Heart left ventricle (tissue), 16 donors: ENCODE measurements around the gene RNF224. TPM values are rescaled to one million over a fixed set of nuclear protein-coding genes. Genes with fewer than 3 reads are reported as not detected.

Source experiments
- ATAC-seq, 4 donors: fragments of 200-7000 bp; cut with Tn5 transposase; one replicate each; pipeline ENCODE4 v1.9.1; 2020 to 2022; ENCODE audit warnings: moderate library complexity in 4 of 4, mild to moderate bottlenecking in 3 of 4, moderate number of reproducible peaks in 1 of 4
- DNase-seq, 5 donors: peaks; one replicate each; pipeline ENCODE4 v3.0.0-alpha.2; 2020
- H3K27ac ChIP-seq, 12 donors: fragments of 200-600 bp; sonication (generic) in 4 of 12; one replicate each; pipeline versions ENCODE4 v1.5.0 to v1.8.0; 2016 to 2022; ENCODE audit warnings: mild to moderate bottlenecking in 2 of 12
- H3K27me3 ChIP-seq, 9 donors: fragments of 200-600 bp; sonication (generic) in 2 of 9; one replicate each; pipeline versions ENCODE4 v1.5.1 to v1.8.0; 2016 to 2022; ENCODE audit warnings: mild to moderate bottlenecking in 3 of 9
- H3K36me3 ChIP-seq, 9 donors: fragments of 200-600 bp; sonication (generic) in 2 of 9; one replicate each; pipeline versions ENCODE4 v1.5.0 to v1.8.0; 2018 to 2022; ENCODE audit warnings: mild to moderate bottlenecking in 2 of 9
- H3K4me1 ChIP-seq, 12 donors: fragments of 200-600 bp; sonication (generic) in 4 of 12; one replicate each; pipeline versions ENCODE4 v1.5.0 to v1.8.0; 2016 to 2022; ENCODE audit warnings: mild to moderate bottlenecking in 3 of 12
- H3K4me3 ChIP-seq, 12 donors: fragments of 200-600 bp; sonication (generic) in 4 of 12; one replicate each; pipeline versions ENCODE4 v1.5.0 to v1.8.0; 2017 to 2022; ENCODE audit warnings: mild to moderate bottlenecking in 9 of 12, moderate library complexity in 4 of 12
- H3K9me3 ChIP-seq, 12 donors: fragments of 200-600 bp; sonication (generic) in 4 of 12; one replicate each; pipeline versions ENCODE4 v1.5.0 to v1.8.0; 2016 to 2022; ENCODE audit warnings: mild to moderate bottlenecking in 1 of 12
- CTCF ChIP-seq, 12 donors: fragments of 200-600 bp; sonication (generic) in 4 of 12; IDR thresholded peaks; one replicate each; pipeline versions ENCODE4 v1.5.0 to v1.8.0; 2018 to 2022; ENCODE audit warnings: antibody characterized with exemption in 12 of 12, mild to moderate bottlenecking in 5 of 12
- POLR2A ChIP-seq, 2 donors: fragments of 450-650 bp; IDR thresholded peaks; one replicate each; pipeline ENCODE4 v1.6.1; 2017; ENCODE audit warnings: antibody characterized with exemption in 2 of 2, mild to moderate bottlenecking in 2 of 2, moderate library complexity in 2 of 2
- WGBS, 4 donors: extraction: QIAGEN DNeasy Blood & Tissue Kit in 2 of 4; methylation state at CpG; one replicate each; pipeline versions ENCODE4 v1.1.5 to v1.1.7; 2013 to 2018; 5-methylcytosine and 5-hydroxymethylcytosine counted together
- intact Hi-C, 10 donors: fragments of 100-400 bp; cut with DNase I; formaldehyde crosslinking; loops; one replicate each; pipeline versions ENCODE4 v1.11.1 to v1.14.2; 2022
- polyA plus RNA-seq, 2 donors: library from polyadenylated mRNA; stranded (reverse); fragments of 200-250 nt; gene quantifications; one replicate each; pipeline ENCODE4 v1.2.3, GENCODE V29; 2013
- total RNA-seq, 9 donors: library from RNA; depleted of rRNA in 2 of 9; stranded (reverse); fragments of >200 nt in 2 of 9; fragmentation: NEBNext Ultra II Directional in 3 of 9; extraction: Animal tissue kit (Norgen Biotek cat#: 25700) in 3 of 9; gene quantifications; one replicate each; pipeline versions ENCODE4 v1.1.0 to v1.2.4, GENCODE V29; 2016 to 2023
- donor health status: ischemic (EF 13 %, LVEDD 7.1; RV severe dilation, severe dysfunction).
- donor health status: healthy with polysubstance abuse.
- donor health status: DM: no; HTN: yes; CAD: no.
- donor health status: DM: no; HTN: no; CAD: no.
- donor health status: ischemic (EF 25% LVEDD 6.9; RV normal size, moderate dysfunction).
- donor health status: ischemic (EF 25% LVEDD 5.7; RV mildly dilated, moderate dysfunction).
- donor health status: healthy.
- donor health status: DM: yes; HTN: yes; CAD: no.
- donor health status: ischemic (EF 35%, LVEDD 5.7; RV mildly dilated, moderate dysfunction).
- donor health status: nonischemic (EF 11% LVEDD 7.7; RV severe dilation, severe dysfunction).
- donor health status: DM: yes; HTN: yes; CAD: no.
- donor health status: PGD.
- donor health status: ischemic (EF 29% LVEDD 5.4; RV normal size, mild dysfunction).
- donor health status: nonischemic (EF 23%, LVEDD 6.1; RV moderate dilation, normal function).

The RNF224 gene
- total and polyA plus RNA-seq, 11 donors: not detected

DNA sequence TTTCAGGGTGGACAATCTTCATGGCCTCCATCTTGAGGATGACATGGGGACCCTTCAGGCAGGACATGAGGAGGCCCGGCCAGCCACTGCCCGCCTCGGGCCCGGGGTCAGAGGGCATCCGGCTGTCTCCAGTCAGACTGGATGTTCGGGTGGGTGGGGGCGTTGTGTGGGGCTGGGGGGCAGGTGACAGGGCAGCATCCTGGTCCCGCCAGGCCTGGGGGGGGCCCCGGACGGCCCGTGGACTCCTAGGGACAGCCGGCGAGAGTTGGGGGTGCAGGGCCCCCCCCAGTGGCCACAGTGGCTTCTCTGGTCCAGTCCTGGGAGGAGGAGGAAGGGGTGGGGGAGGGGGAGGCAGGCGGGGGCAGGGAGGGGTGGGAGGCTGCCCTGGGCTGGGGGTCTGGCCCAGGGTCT, 6.2 kb upstream of the RNF224 start:
- WGBS, 4 donors: 58 to 76% (median 72%) methylated on average over 9 to 14 of the region's 14 CpGs; no CpG with 5 or more reads in 1 of the 4 donors
- TF ChIP-seq CTCF (IDR thresholded peaks at IDR 0.05) (no peak), POLR2A (IDR thresholded peaks at IDR 0.05) (no peak)
- Histone ChIP-seq H3K9me3 (no peaks in the 10 kb centered on the region), H3K4me1 (peaks cover 2 to 55% (median 38%) of the 10 kb centered on the region in 12 donors), H3K27me3 (peaks cover 0 to 4% (median 0%) of the 10 kb centered on the region in 9 donors), H3K4me3 (peak overlapping the region in 9 of 12 donors; percentile 37 to 68 (median 51)), H3K27ac (peak overlapping the region in 10 of 12 donors; percentile 28 to 85 (median 63)), H3K36me3 (peaks cover 0 to 3% (median 0%) of the 10 kb centered on the region in 9 donors)
- no peak for DNase-seq
- intact Hi-C loops: loop anchor here in 3 of 10 donors (5.0 to 10.0 kb wide), 2 partner anchors 34 to 436 kb away; partner anchors contain the start of genes ANAPC2 (in 2 of the 3) and SSNA1 (in 2 of the 3)
- no peak for ATAC-seq

DNA sequence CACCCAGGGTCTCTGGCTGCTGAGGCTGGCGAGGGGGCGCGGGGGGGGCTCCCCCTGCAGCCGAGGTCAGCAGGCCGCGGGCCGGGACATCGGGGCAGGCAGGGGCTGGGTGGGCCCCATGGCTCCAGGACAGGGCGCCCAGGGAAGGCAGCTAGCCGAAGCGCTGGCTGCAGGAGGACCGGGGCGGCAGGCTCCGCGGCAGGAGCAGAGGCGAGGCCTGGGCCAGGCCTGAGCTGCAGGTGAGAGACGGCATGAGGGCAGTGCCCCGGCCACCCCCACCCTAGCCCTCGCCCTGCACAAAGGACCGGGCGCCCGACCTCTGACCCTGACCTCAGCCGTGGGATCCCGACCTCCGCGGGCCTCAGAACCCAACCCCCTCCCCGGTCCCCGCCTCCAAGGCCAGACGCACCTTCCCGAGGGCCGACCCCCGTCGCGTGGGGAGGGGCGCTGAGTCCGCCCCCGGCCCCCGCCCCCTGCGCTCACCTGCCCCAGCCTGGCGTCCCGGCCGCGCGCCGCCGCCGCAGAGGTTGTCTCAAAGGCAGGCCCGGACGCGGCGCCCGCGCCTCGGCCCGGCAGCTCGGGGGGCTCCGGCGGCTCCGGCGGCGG, 5.7 kb upstream of the RNF224 start:
- H3K27me3 ChIP-seq: peaks cover 0 to 4% (median 0%) of the 10 kb centered on the region in 9 donors
- ATAC-seq (no peak), DNase-seq (no peak)
- no peaks in the 10 kb centered on the region for H3K9me3 ChIP-seq
- intact Hi-C loops: loop anchor here in 3 of 10 donors (2.0 to 10.0 kb wide), 3 partner anchors 17 to 437 kb away; partner anchors contain the start of genes ANAPC2 (in 2 of the 3), NDOR1 (in 2 of the 3), SSNA1 (in 2 of the 3) and TMEM203 (in 2 of the 3)
- 3 to 14% (median 6%) methylated on average over 18 to 61 of the region's 61 CpGs for WGBS, 4 donors
- H3K36me3 ChIP-seq: no peaks in the 10 kb centered on the region
- H3K27ac ChIP-seq: peak overlapping the region in 11 of 12 donors; percentile 28 to 85 (median 63)
- peak overlapping the region; percentile 11 to 68 (median 50) for H3K4me3 ChIP-seq
- TF ChIP-seq CTCF (IDR thresholded peaks at IDR 0.05): no peak
- peaks cover 2 to 54% (median 38%) of the 10 kb centered on the region in 12 donors for H3K4me1 ChIP-seq

GRCh38 chr9:137222190-137223077, 4.9 kb upstream of the RNF224 start, which contains the start of gene RNF208:
RNF208 (minus strand) TSS chr9:137222240; CDS start chr9:137221212, 1,028 bp downstream.
- Histone ChIP-seq H3K27ac (peak within 1 kb of the TSS; percentile 51 to 95 (median 94)), H3K27me3 (peaks cover 0 to 4% (median 0%) of the 10 kb centered on the region in 9 donors), H3K4me3 (peak within 1 kb of the TSS; percentile 36 to 92 (median 74)), H3K36me3 (no peaks in the 10 kb centered on the region), H3K9me3 (no peaks in the 10 kb centered on the region), H3K4me1 (peaks cover 2 to 50% (median 32%) of the 10 kb centered on the region in 12 donors)
- intact Hi-C loops: loop anchor here in 3 of 10 donors (1.0 to 10.0 kb wide), 5 partner anchors 18 to 438 kb away; partner anchors contain the start of genes ANAPC2 (in 3 of the 3), SSNA1 (in 3 of the 3), NDOR1 (in 2 of the 3) and TMEM203 (in 2 of the 3)
- WGBS, 4 donors: 4 to 16% (median 4%) methylated on average over 5 to 88 of the region's 88 CpGs
- TF ChIP-seq POLR2A (IDR thresholded peaks at IDR 0.05) (no peak), CTCF (IDR thresholded peaks at IDR 0.05) (peak in 1 of 12 donors; percentile 17)
- DNase-seq (no peak), ATAC-seq (peak in 3 of 4 donors; percentile 0 to 9 (median 1))
